ENCODE measurements around the gene TP53I3.
A peak's percentile ranks its signal among the peaks of the same experiment; 100 is the strongest.
"Not testable (repeated sequence)": the region's sequence is repeated elsewhere in the genome, so short reads cannot be mapped to it uniquely, and the experiment has no call there.

TP53I3 gene

GRCh38 chr2:24100732-24101131 is 16.1 kb upstream of the TP53I3 start:
- DNase-seq (ENCODE audit: low read depth in 2 of 2): not testable (repeated sequence)

- DNase-seq (ENCODE audit: low read depth in 2 of 2): not testable (repeated sequence)
Observed at GRCh38 chr2:24095171-24095677, 10.6 kb upstream of the TP53I3 start.

GRCh38 chr2:24093270-24093669 is 8.6 kb upstream of the TP53I3 start:
- DNase-seq (ENCODE audit: low read depth in 2 of 2): not testable (repeated sequence)

GRCh38 chr2:24088821-24089359 is 4.3 kb upstream of the TP53I3 start:
- no peak for DNase-seq (ENCODE audit: low read depth in 2 of 2)

GRCh38 chr2:24087032-24087431 is 2.4 kb upstream of the TP53I3 start:
- DNase-seq (ENCODE audit: low read depth in 2 of 2): no peak

- no peak for DNase-seq (ENCODE audit: low read depth in 2 of 2)
Observed at GRCh38 chr2:24086241-24086640, 1.6 kb upstream of the TP53I3 start.

- DNase-seq (ENCODE audit: low read depth in 2 of 2): no peak
Observed at GRCh38 chr2:24085200-24085489, 511 bp upstream of the TP53I3 start.

GRCh38 chr2:24083567-24084385 is 858 bp downstream of the TP53I3 start:
- no peak for DNase-seq (ENCODE audit: low read depth in 2 of 2)

GRCh38 chr2:24082787-24083566 is 1.7 kb downstream of the TP53I3 start:
- no peak for DNase-seq (ENCODE audit: low read depth in 2 of 2)

GRCh38 chr2:24080701-24081100 is 3.9 kb downstream of the TP53I3 start:
- DNase-seq (ENCODE audit: low read depth in 2 of 2): no peak

- no peak for DNase-seq (ENCODE audit: low read depth in 2 of 2)
Observed at GRCh38 chr2:24077879-24078278, 6.8 kb downstream of the TP53I3 start.

GRCh38 chr2:24077535-24077877 is 7.1 kb downstream of the TP53I3 start:
- no peak for DNase-seq (ENCODE audit: low read depth in 2 of 2)

GRCh38 chr2:24076849-24077534 is 7.6 kb downstream of the TP53I3 start:
- DNase-seq (ENCODE audit: low read depth in 2 of 2): no peak

GRCh38 chr2:24075915-24076848 is 8.5 kb downstream of the TP53I3 start, which contains the start of gene SF3B6:
TSS of gene SF3B6 (minus strand) at chr2:24076326. CDS start at chr2:24076229, 97 bp downstream.
- peak; percentile 99 to 100 for DNase-seq (ENCODE audit: low read depth in 2 of 2)

GRCh38 chr2:24075259-24075658 is 9.4 kb downstream of the TP53I3 start:
- DNase-seq (ENCODE audit: low read depth in 2 of 2): no peak

- DNase-seq (ENCODE audit: low read depth in 2 of 2): no peak
Observed at GRCh38 chr2:24073816-24074215, 10.8 kb downstream of the TP53I3 start.

GRCh38 chr2:24072259-24072658 is 12.4 kb downstream of the TP53I3 start:
- no peak for DNase-seq (ENCODE audit: low read depth in 2 of 2)

- no peak for DNase-seq (ENCODE audit: low read depth in 2 of 2)
Observed at GRCh38 chr2:24065341-24065740, 19.3 kb downstream of the TP53I3 start.

GRCh38 chr2:24058564-24059271 is 25.9 kb downstream of the TP53I3 start:
- no peak for DNase-seq (ENCODE audit: low read depth in 2 of 2)

- DNase-seq (ENCODE audit: low read depth in 2 of 2): no peak
Observed at GRCh38 chr2:24055750-24056149, 28.9 kb downstream of the TP53I3 start.
